A549 (cell line): ENCODE measurements around the gene GLT1D1. TPM values are rescaled to one million over a fixed set of nuclear protein-coding genes. Genes with fewer than 3 reads are reported as not detected.

Source experiments
- ATAC-seq, 2 experiments: fragments of 200-7000 bp in 1 of 2; fragments of >200 bp in 1 of 2; cut with Nextera tagmentation in 1 of 2; cut with Tn5 transposase in 1 of 2; 3 replicates each; pipeline versions ENCODE4 v1.8.0 to v1.9.1; 2018 to 2020; ENCODE audit warnings: mild to moderate bottlenecking in 1 of 2, moderate library complexity in 1 of 2
- CTCF ChIA-PET: fragments of 300-600 bp; sonication (Branson Sonifier 250); formaldehyde crosslinking; extraction: SDS; loops from one replicate; lab custom pipeline; 2021; ENCODE audit warnings: antibody characterized with exemption, inconsistent platforms; lab: Yijun Ruan, JAX
- POLR2A ChIA-PET: fragments of 350-600 bp; formaldehyde crosslinking; extraction: SDS; loops from one replicate; lab custom pipeline; 2021; ENCODE audit warnings: antibody characterized with exemption, inconsistent platforms; lab: Yijun Ruan, JAX
- DNase-seq, 2 experiments: peaks; one replicate each; pipeline versions ENCODE4 v3.0.0 to v3.0.0-alpha.2; 2011 to 2016; ENCODE audit warnings: low read depth in 1 of 2, low spot score in 1 of 2
- FAIRE-seq: peaks from 2 replicates; lab custom pipeline; 2011; peaks lifted over from hg19 to GRCh38; lab: Jason Lieb, UNC
- H3K27ac ChIP-seq, 2 experiments: fragments of >200 bp; sonication (Bioruptor Twin); formaldehyde crosslinking; 3 replicates each; pipeline ENCODE4 v1.5.1; 2016 to 2017
- H3K4me1 ChIP-seq: fragments of >200 bp; sonication (Bioruptor Twin); formaldehyde crosslinking; 3 replicates; pipeline ENCODE4 v1.6.1; 2016
- H3K4me2 ChIP-seq: fragments of >200 bp; sonication (Bioruptor Twin); formaldehyde crosslinking; 3 replicates; pipeline ENCODE4 v1.6.1; 2016
- H3K4me3 ChIP-seq: fragments of >200 bp; sonication (Bioruptor Twin); formaldehyde crosslinking; 3 replicates; pipeline ENCODE4 v1.5.1; 2016
- H3K9me3 ChIP-seq: fragments of >200 bp; sonication (Bioruptor Twin); formaldehyde crosslinking; 3 replicates; pipeline ENCODE4 v1.6.1; 2016
- BCL3 ChIP-seq: fragments of >200 bp; sonication (Bioruptor Twin); formaldehyde crosslinking; IDR thresholded peaks from 3 replicates; pipeline ENCODE4 v1.6.1; 2016
- CBX2 ChIP-seq: fragments of 200-600 bp; sonication (generic); IDR thresholded peaks from 2 replicates; pipeline ENCODE4 v1.6.1; 2016; ENCODE audit warnings: low read depth, mild to moderate bottlenecking, borderline replicate concordance
- CBX8 ChIP-seq: fragments of 200-600 bp; sonication (generic); IDR thresholded peaks from 2 replicates; pipeline ENCODE4 v1.6.1; 2016
- EHF ChIP-seq: fragments of 250-450 bp; sonication (Bioruptor Pico); IDR thresholded peaks from 2 replicates; pipeline ENCODE4 v1.5.0; 2020; ENCODE audit warnings: mild to moderate bottlenecking
- ELK1 ChIP-seq: fragments of 150-350 bp; IDR thresholded peaks from 2 replicates; pipeline ENCODE4 v1.6.1; 2014; ENCODE audit warnings: low read depth, mild to moderate bottlenecking, low read length
- EP300 ChIP-seq, 2 experiments: fragments of >200 bp; sonication (Bioruptor Twin); formaldehyde crosslinking; IDR thresholded peaks; 2 replicates in 1 of 2; 3 replicates in 1 of 2; pipeline ENCODE4 v1.6.1; 2016 to 2017
- FOSL2 ChIP-seq, 2 experiments: fragments of 450-650 bp in 1 of 2; fragments of >200 bp in 1 of 2; sonication (Bioruptor Twin) in 1 of 2; formaldehyde crosslinking; IDR thresholded peaks; 2 replicates each; pipeline versions ENCODE4 v1.5.0 to v1.6.1; 2016 to 2020; ENCODE audit warnings: mild to moderate bottlenecking in 1 of 2, moderate library complexity in 1 of 2
- HDAC2 ChIP-seq: fragments of 200-600 bp; sonication (generic); IDR thresholded peaks from 2 replicates; pipeline ENCODE4 v1.6.1; 2016
- HEYL ChIP-seq: fragments of 250-450 bp; sonication (Bioruptor Pico); IDR thresholded peaks from 2 replicates; pipeline ENCODE4 v1.8.0; 2021; ENCODE audit warnings: mild to moderate bottlenecking, moderate library complexity
- HOXB13 ChIP-seq: fragments of 250-450 bp; sonication (Bioruptor Pico); IDR thresholded peaks from 2 replicates; pipeline ENCODE4 v1.5.0; 2020; ENCODE audit warnings: low read depth, mild to moderate bottlenecking, moderate library complexity
- JUN ChIP-seq, 2 experiments: fragments of >200 bp; sonication (Bioruptor Twin); formaldehyde crosslinking; IDR thresholded peaks; 2 replicates in 1 of 2; 3 replicates in 1 of 2; pipeline ENCODE4 v1.6.1; 2016 to 2017
- MAFK ChIP-seq: fragments of 450-650 bp; IDR thresholded peaks from 2 replicates; pipeline ENCODE4 v1.6.1; 2014; ENCODE audit not compliant: partially characterized antibody
- NFE2L2 ChIP-seq: fragments of 150-350 bp; conservative IDR thresholded peaks from 2 replicates; pipeline ENCODE4 v1.6.1; 2014; ENCODE audit warnings: low read length
- RAD21 ChIP-seq, 2 experiments: fragments of >200 bp in 1 of 2; sonication (Bioruptor Twin) in 1 of 2; formaldehyde crosslinking in 1 of 2; IDR thresholded peaks in 1 of 2; conservative IDR thresholded peaks in 1 of 2; 2 replicates in 1 of 2; 3 replicates in 1 of 2; pipeline ENCODE4 v1.6.1; 2012 to 2018; ENCODE audit warnings: inconsistent platforms in 1 of 2
- RARB ChIP-seq: fragments of 250-450 bp; sonication (Bioruptor Pico); IDR thresholded peaks from 2 replicates; pipeline ENCODE4 v1.8.0; 2021; ENCODE audit warnings: mild to moderate bottlenecking, moderate library complexity
- RNF2 ChIP-seq: fragments of 200-600 bp; sonication (generic); IDR thresholded peaks from 2 replicates; pipeline ENCODE4 v1.6.1; 2016; ENCODE audit warnings: low read depth, mild to moderate bottlenecking, antibody characterized with exemption, moderate library complexity, borderline replicate concordance
- SMC3 ChIP-seq: fragments of >200 bp; sonication (Bioruptor Twin); formaldehyde crosslinking; IDR thresholded peaks from 3 replicates; pipeline ENCODE4 v1.6.1; 2018; ENCODE audit warnings: inconsistent platforms
- SREBF2 ChIP-seq: fragments of 450-650 bp; IDR thresholded peaks from 2 replicates; pipeline ENCODE4 v1.6.1; 2014; ENCODE audit warnings: mild to moderate bottlenecking, moderate library complexity
- USF2 ChIP-seq: fragments of 450-650 bp; IDR thresholded peaks from 2 replicates; pipeline ENCODE4 v1.6.1; 2014; ENCODE audit warnings: antibody characterized with exemption
- ZFP36 ChIP-seq: fragments of 450-650 bp; IDR thresholded peaks from 2 replicates; pipeline ENCODE4 v1.6.1; 2014; ENCODE audit warnings: borderline replicate concordance; ENCODE audit not compliant: partially characterized antibody
- ZSCAN20 ChIP-seq: fragments of 250-450 bp; sonication (Bioruptor Pico); IDR thresholded peaks from 2 replicates; pipeline ENCODE4 v1.8.0; 2022; ENCODE audit warnings: mild to moderate bottlenecking, moderate library complexity
- WGBS: methylation state at CpG from one replicate; pipeline ENCODE4 v1.1.6; 2017; ENCODE audit errors: missing lambda C conversion rate; 5-methylcytosine and 5-hydroxymethylcytosine counted together
- polyA plus RNA-seq, 4 experiments: library from polyadenylated mRNA; depleted of rRNA in 3 of 4; stranded (reverse); fragments of >200 nt; fragmentation: RNase III in 1 of 4; extraction: RNeasy Plus Mini Kit Qiagen cat#74134 plus additional on column Dnase treatment in 1 of 4; gene quantifications; 2 replicates in 3 of 4; 3 replicates in 1 of 4; pipeline ENCODE4 v1.2.3, GENCODE V29; 2011 to 2017

Gene GLT1D1
- polyA plus RNA-seq, 2 of the 4 experiments (the other 2 are of a cell fraction) = not detected

GRCh38 chr12:128969480-128970055, 116.3 kb downstream of the GLT1D1 start (continued):
- TF ChIP-seq USF2 (no peak), ZSCAN20 (CRISPR knock-in tag) (no peak), SREBF2 (no peak), ZFP36 (no peak), EHF (CRISPR knock-in tag) (no peak)

GRCh38 chr12:128970110-128970509, 116.8 kb downstream of the GLT1D1 start:
- ATAC-seq (peak in 1 of 2 experiments; percentile 6; a peak in 1 of 6 replicates), DNase-seq (no peak)
- no peak overlapping the region for H3K4me2 ChIP-seq
- CTCF ChIA-PET = interaction anchor here (1.2 to 1.8 kb wide), 5 partner anchors 10 to 1044 kb away, joined by 3 to 6 read pairs (median 4); no protein-coding TSS in a partner anchor
- no peak for TF ChIP-seq EP300 (IDR thresholded peaks at IDR 0.05)
- no peak for TF ChIP-seq HOXB13 (CRISPR knock-in tag)
- no peak for TF ChIP-seq MAFK
- no peak for TF ChIP-seq JUN (IDR thresholded peaks at IDR 0.05)
- no peak for TF ChIP-seq ELK1
- no peak for TF ChIP-seq SMC3
- TF ChIP-seq, all 56 proteins: peak for 0
- Histone ChIP-seq H3K4me3 (no peak overlapping the region), H3K4me1 (no peaks in the 10 kb centered on the region), H3K27ac (no peak overlapping the region), H3K9me3 (no peaks in the 10 kb centered on the region)
- POLR2A ChIA-PET = no interaction called here
- WGBS = 35% methylated on average over 12 of the region's 13 CpGs
- FAIRE-seq = no peak

- Histone ChIP-seq H3K4me2 (no peak overlapping the region), H3K4me1 (no peaks in the 10 kb centered on the region), H3K9me3 (no peaks in the 10 kb centered on the region), H3K27ac (no peak overlapping the region)
- no peak for DNase-seq
- WGBS = 45% methylated on average over 13 of the region's 13 CpGs
- POLR2A ChIA-PET = no interaction called here
- CTCF ChIA-PET = interaction anchor here (1.2 to 1.5 kb wide), 2 partner anchors 33 to 35 kb away, joined by 3 to 4 read pairs; no protein-coding TSS in a partner anchor
- FAIRE-seq = no peak
- ATAC-seq = no peak
- TF ChIP-seq EHF (CRISPR knock-in tag) (no peak), FOSL2 (IDR thresholded peaks at IDR 0.05) (no peak), FOSL2 (CRISPR knock-in tag; IDR thresholded peaks at IDR 0.05) (no peak), RAD21 (conservative IDR thresholded peaks at IDR 0.05 in 1 of 2, IDR thresholded peaks at IDR 0.05 in 1 of 2) (no peak), ELK1 (no peak), RARB (CRISPR knock-in tag) (no peak), JUN (IDR thresholded peaks at IDR 0.05) (no peak), HEYL (CRISPR knock-in tag) (no peak), RNF2 (no peak), NFE2L2 (no peak), BCL3 (no peak), CBX2 (no peak), HDAC2 (no peak), CBX8 (no peak), HOXB13 (CRISPR knock-in tag) (no peak)
- TF ChIP-seq, all 56 proteins: peak for 0
- no peak overlapping the region for H3K4me3 ChIP-seq
These were observed 117.7 kb downstream of the GLT1D1 start for GRCh38 chr12:128970941-128971340.
